ENCODE results near the gene IL10RA.

IL10RA gene

DNA sequence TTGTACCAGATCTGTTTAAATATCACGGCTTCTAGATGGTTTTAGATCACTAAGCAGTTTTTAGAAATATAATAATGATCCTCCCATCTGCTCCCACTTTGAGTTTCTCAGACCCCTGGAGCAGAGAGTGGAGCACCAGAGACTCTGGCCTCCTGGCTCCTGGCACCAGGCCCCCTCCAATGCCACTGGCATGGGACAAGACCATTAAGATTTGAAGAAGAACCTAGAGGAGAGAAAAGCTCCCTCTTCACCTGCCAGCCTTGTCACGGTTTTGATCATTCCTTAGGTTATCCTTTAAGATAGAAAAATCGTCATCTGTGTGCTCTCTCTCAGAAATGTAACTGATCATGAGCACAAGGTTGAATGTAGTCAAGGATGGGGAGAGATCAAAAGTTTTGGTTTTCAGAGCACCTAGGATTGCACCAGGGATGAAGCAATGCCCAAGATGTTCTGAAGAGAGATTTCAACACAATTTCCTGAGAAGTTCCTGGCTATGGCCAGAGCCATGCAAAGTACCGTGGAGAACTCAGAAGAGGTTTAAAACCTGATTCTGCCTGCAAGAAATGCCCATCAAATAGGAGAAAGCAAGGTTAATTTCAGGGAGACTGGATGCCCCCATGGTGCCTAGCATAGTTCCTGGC, 22.2 kb downstream of the IL10RA start:
- no peak for DNase-seq

DNA sequence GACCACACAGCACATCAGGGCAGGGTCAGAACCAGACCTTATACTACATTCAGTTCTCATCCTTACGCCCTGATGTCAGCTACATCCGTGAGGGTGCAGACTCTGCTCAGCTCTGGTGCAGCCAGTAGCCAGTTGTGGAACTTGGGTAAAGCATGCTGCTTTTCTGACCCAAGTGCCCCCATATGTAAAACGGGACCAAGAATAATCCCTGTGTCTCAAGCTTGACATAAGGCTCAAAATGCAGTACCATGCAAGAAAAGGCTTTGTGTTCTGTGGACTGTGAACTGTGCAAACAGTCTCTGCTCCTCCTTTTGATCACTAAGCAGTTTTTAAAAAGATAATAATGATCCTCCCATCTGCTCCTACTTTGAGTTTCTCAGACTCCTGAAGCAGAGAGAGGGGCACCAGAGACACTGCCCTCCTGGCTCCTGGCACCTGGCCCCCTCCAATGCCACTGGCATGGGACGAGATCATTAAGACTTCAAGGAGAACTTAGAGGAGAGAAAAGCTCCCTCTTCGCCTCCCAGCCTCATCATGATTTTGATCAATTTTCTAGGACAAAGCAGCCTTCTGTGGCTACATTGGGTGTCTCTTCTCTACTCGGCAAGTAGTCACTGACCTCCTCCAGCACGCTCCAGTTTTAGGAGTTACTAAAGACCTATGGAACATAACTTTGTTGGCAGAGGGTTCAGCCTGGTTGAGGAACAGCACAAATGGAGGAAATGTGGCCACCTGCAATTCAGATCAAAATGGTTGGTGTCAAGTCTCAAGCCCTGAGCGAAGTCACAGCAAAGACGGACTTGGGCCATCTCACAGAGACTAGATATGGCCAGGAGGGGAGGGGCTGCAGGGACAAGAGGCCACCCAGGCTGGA, 23.9 kb downstream of the IL10RA start:
- no peak for DNase-seq

- DNase-seq = no peak
These were observed 24.7 kb downstream of the IL10RA start for GRCh38 chr11:118010738-118011461.

DNA sequence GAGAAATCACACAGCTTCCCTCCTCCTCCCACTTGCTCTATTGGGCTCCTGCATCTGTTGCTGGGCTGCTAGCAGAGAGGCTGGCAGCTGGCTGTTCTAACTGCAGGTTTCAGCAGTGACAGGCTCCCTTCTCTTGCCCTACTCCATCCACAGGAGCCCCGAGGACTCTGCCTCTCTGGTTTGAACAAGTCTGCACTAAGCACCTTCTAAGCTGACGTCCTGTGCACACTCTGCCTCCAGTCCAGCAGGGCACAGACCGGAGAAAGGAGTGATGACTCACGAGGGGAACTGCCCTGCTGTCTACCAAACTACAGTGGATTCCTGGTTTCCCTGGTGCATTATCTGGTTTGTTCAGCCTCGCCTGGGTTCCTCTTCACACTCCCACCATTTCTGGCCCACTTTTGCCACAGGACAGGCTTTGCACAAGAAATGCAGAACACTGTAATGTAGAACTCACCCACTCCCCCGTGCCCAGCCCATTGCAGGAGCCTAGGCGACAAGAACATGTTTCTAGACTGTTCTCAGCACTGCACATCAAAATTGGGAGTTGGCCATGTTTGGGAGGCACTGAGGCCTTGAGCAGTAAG, 26.0 kb downstream of the IL10RA start:
- no peak for DNase-seq

- no peak for DNase-seq
These were observed 27.8 kb downstream of the IL10RA start for GRCh38 chr11:118014022-118014421.

DNA sequence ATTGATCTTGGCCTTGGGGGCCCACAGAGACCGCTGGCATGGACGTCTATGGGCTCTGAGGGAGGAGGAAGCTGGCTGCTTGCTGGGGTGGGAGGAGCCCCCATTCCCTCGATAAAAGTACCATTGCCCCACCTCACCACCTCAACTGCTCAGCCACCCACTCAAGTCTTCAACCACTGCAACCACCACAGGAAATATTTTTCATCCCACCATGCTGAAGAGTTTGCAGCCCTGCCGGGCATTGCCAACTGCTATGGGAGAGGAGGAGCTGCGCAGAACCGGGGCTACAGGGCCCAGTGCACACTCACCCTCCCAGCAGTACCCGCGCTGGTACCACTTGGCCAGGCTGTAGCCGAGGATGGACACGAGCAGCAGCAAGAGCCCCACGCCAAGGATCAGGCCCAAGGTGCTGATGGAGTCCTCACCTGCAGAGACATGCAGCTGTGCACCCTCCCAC, 29.2 kb downstream of the IL10RA start:
- DNase-seq = no peak

- no peak for DNase-seq
These were observed 29.9 kb downstream of the IL10RA start for GRCh38 chr11:118016104-118016503.

DNA sequence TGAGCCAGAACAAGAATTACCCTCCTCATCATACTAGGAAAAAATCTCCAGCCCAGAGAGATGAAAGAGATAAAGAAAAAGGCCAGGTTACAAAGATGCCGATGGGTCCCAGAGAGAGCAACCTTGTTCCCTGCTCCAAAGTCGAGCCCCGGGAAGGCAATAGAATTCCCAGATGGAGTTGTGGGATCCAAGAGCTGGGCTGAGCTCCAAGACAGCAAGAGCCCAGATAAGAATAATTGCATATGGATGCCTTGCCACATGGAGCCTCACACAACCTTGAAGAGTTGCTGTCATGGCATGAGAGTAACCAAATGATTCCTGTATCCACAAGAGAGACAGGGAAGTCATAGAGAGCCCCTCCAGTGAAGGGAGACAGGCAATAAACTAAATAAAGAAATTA, 30.9 kb downstream of the IL10RA start:
- DNase-seq = no peak

GRCh38 chr11:118017631-118018315, 31.6 kb downstream of the IL10RA start:
- DNase-seq = no peak

GRCh38 chr11:118018401-118018800, 32.2 kb downstream of the IL10RA start:
- no peak for DNase-seq

DNA sequence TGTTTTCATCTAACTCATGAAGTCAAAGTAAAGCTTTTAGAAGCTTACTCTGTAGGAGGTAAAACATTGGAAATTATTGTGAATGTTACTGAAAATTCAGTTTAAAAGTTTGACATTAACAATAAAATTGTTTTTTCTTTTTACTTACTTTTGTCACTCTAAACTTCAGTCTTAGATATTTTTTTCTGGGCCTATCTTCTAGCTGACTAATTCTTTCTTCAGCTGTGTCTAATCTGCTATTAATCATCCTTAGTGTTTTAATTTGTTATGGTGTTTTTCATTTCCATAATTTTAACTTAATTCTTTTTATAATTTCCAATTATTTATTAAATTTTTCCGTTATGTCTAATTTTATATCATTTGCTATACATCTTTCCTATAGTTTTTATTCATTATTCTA, 35.0 kb downstream of the IL10RA start:
- DNase-seq = no peak

GRCh38 chr11:118027694-118028093, 41.5 kb downstream of the IL10RA start:
- DNase-seq = no peak

- no peak for DNase-seq
These were observed 42.4 kb downstream of the IL10RA start for GRCh38 chr11:118028626-118029025.

- no peak for DNase-seq
These were observed 47.2 kb downstream of the IL10RA start for GRCh38 chr11:118033443-118033842.

GRCh38 chr11:118042141-118042540, 55.9 kb downstream of the IL10RA start:
- DNase-seq = no peak

DNA sequence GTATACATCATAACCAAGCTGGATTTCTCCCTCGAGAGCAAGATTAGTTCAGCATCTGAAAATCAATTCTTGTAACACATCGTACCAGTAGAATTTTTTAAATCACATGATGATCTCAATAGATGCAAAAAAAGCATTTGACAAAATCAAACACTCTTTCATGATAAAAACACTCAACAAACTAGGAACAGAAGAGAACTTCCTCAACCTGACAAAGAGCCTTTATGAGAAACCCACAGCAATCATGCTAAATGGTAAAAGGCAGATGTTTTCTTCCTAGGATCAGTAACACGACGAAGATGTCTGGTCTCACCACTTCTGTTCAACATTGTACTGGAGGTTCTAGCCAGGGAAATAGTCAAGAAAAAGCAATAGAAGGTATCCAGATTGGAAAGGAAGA, 56.6 kb downstream of the IL10RA start:
- no peak for DNase-seq

GRCh38 chr11:118045191-118045590, 59.0 kb downstream of the IL10RA start:
- no peak for DNase-seq

GRCh38 chr11:118046051-118046963, 60.1 kb downstream of the IL10RA start:
- DNase-seq = no peak

- DNase-seq = no peak
These were observed 60.9 kb downstream of the IL10RA start for GRCh38 chr11:118046964-118047700.

DNA sequence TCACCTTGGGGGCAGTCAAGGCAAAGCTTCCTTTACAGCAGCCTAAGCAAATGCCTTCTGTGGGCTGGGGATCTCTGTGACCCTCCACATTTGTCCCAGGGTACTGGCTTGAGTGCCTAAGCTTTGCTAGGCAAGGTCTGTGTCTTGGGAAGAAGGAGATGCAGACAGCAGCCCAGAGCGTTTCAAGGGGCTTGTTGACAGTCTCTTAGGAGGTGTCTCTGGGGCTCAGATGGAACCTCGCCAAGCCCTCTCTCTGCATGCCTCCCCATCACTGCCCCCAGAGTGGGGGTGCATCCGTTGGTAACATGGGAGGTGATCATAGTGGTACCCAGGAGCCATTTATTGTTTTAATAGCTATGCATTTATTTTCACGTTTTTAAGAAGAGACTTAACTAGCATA, 61.6 kb downstream of the IL10RA start:
- no peak for DNase-seq

All from cortex of kidney (tissue), 1 donor.